CD4-positive, alpha-beta memory T cell (primary cell): ENCODE data around the gene LRRC8D. TPM values are rescaled to one million over a fixed set of nuclear protein-coding genes. Genes with fewer than 3 reads are reported as not detected.

ENCODE experiments used
- CTCF ChIA-PET: fragments of 350-600 bp; sonication (Branson Sonifier 250); formaldehyde crosslinking; loops from one replicate; lab custom pipeline; 2021; ENCODE audit warnings: inconsistent platforms; ENCODE audit not compliant: partially characterized antibody; lab: Charles Lee
- POLR2A ChIA-PET: fragments of 350-600 bp; sonication (Branson Sonifier 250); formaldehyde crosslinking; loops from one replicate; lab custom pipeline; 2021; ENCODE audit not compliant: partially characterized antibody; lab: Charles Lee
- DNase-seq, 5 donors: peaks; one replicate each; pipeline versions ENCODE4 v3.0.0 to v3.0.0-alpha.2; 2020 to 2022; ENCODE audit warnings: mixed read lengths in 1 of 5
- H3K27ac ChIP-seq: one replicate; pipeline ENCODE4 v1.7.0; 2013; ENCODE audit warnings: low read depth, low read length
- H3K27me3 ChIP-seq: 2 replicates; pipeline ENCODE4 v1.7.0; 2013; ENCODE audit warnings: mild to moderate bottlenecking, low read length, moderate library complexity; ENCODE audit not compliant: insufficient read depth
- H3K36me3 ChIP-seq: 2 replicates; pipeline ENCODE4 v1.7.0; 2013; ENCODE audit warnings: mild to moderate bottlenecking, low read length, moderate library complexity; ENCODE audit not compliant: insufficient read depth
- H3K4me1 ChIP-seq: 2 replicates; pipeline ENCODE4 v1.7.0; 2013; ENCODE audit warnings: mild to moderate bottlenecking, low read length, moderate library complexity; ENCODE audit not compliant: insufficient read depth
- H3K4me3 ChIP-seq, 2 donors: one replicate each; pipeline ENCODE4 v1.7.0; 2013; ENCODE audit warnings: low read length in 2 of 2, mild to moderate bottlenecking in 1 of 2
- H3K9me3 ChIP-seq, 2 donors: one replicate each; pipeline ENCODE4 v1.7.0; 2013; ENCODE audit warnings: low read length in 2 of 2, control low read depth in 1 of 2; ENCODE audit not compliant: control insufficient read depth in 1 of 2
- H3K27ac Mint-ChIP-seq, 7 donors: one replicate each; pipeline ENCODE4 v1.8.0; 2020 to 2021; ENCODE audit warnings: mixed read lengths in 7 of 7, mild to moderate bottlenecking in 6 of 7, inconsistent platforms in 3 of 7, moderate library complexity in 3 of 7
- H3K27me3 Mint-ChIP-seq, 2 donors: one replicate each; pipeline ENCODE4 v1.8.0; 2020 to 2021; ENCODE audit warnings: mixed read lengths in 2 of 2
- H3K36me3 Mint-ChIP-seq, 2 donors: one replicate each; pipeline ENCODE4 v1.8.0; 2020 to 2021; ENCODE audit warnings: mixed read lengths in 2 of 2, inconsistent platforms in 1 of 2, mild to moderate bottlenecking in 1 of 2
- H3K4me1 Mint-ChIP-seq, 4 donors: one replicate each; pipeline ENCODE4 v1.8.0; 2020 to 2021; ENCODE audit warnings: mixed read lengths in 4 of 4, mild to moderate bottlenecking in 1 of 4
- H3K4me3 Mint-ChIP-seq, 8 donors: one replicate each; pipeline ENCODE4 v1.8.0; 2020 to 2021; ENCODE audit warnings: mixed read lengths in 8 of 8, mild to moderate bottlenecking in 7 of 8, moderate library complexity in 6 of 8, inconsistent platforms in 3 of 8
- H3K9me3 Mint-ChIP-seq, 8 donors: one replicate each; pipeline ENCODE4 v1.8.0; 2020 to 2021; ENCODE audit warnings: mixed read lengths in 8 of 8, mild to moderate bottlenecking in 5 of 8, inconsistent platforms in 3 of 8, moderate library complexity in 1 of 8
- intact Hi-C: fragments of 100-400 bp; cut with micrococcal nuclease; formaldehyde crosslinking; loops from one replicate; pipeline ENCODE4 v1.15.1; 2023
- polyA plus RNA-seq, 2 donors: library from polyadenylated mRNA; unstranded; fragments of 300-500 nt; fragmentation: Illumina TruSeq; gene quantifications; one replicate each; pipeline ENCODE4 v1.2.3, GENCODE V29; 2021
- total RNA-seq, 2 experiments: library from RNA; stranded (reverse); gene quantifications; one replicate each; pipeline ENCODE4 v1.2.3, GENCODE V29; 2021

The LRRC8D gene
- total and polyA plus RNA-seq, 4 experiments from 2014 or later, result 56.8 to 72.7 (median 66.6) TPM

GRCh38 chr1:89832496-89833127, 11.8 kb downstream of the LRRC8D start:
- ChIA-PET CTCF (interaction anchor here (0.7 to 1.2 kb wide), 2 partner anchors 11 to 156 kb away, joined by 3 read pairs; no protein-coding TSS in a partner anchor), POLR2A (interaction anchor here (1.5 kb wide), 1 partner anchor 11 kb away, joined by 4 read pairs; no protein-coding TSS in a partner anchor)
- H3K4me3 ChIP-seq, result no peak overlapping the region
- H3K27me3 Mint-ChIP-seq, result no peaks in the 10 kb centered on the region
- no peaks in the 10 kb centered on the region for H3K4me1 ChIP-seq
- H3K4me3 Mint-ChIP-seq, result no peak overlapping the region
- no peaks in the 10 kb centered on the region for H3K9me3 ChIP-seq
- H3K27ac ChIP-seq, result no peak overlapping the region
- H3K27ac Mint-ChIP-seq, result no peak overlapping the region
- intact Hi-C loops, result no loop called here
- H3K36me3 Mint-ChIP-seq, result no peaks in the 10 kb centered on the region
- no peaks in the 10 kb centered on the region for H3K36me3 ChIP-seq
- no peaks in the 10 kb centered on the region for H3K9me3 Mint-ChIP-seq
- DNase-seq, result no peak
- no peaks in the 10 kb centered on the region for H3K27me3 ChIP-seq
- H3K4me1 Mint-ChIP-seq, result peaks cover 0 to 10% (median 6%) of the 10 kb centered on the region in 4 donors

DNA sequence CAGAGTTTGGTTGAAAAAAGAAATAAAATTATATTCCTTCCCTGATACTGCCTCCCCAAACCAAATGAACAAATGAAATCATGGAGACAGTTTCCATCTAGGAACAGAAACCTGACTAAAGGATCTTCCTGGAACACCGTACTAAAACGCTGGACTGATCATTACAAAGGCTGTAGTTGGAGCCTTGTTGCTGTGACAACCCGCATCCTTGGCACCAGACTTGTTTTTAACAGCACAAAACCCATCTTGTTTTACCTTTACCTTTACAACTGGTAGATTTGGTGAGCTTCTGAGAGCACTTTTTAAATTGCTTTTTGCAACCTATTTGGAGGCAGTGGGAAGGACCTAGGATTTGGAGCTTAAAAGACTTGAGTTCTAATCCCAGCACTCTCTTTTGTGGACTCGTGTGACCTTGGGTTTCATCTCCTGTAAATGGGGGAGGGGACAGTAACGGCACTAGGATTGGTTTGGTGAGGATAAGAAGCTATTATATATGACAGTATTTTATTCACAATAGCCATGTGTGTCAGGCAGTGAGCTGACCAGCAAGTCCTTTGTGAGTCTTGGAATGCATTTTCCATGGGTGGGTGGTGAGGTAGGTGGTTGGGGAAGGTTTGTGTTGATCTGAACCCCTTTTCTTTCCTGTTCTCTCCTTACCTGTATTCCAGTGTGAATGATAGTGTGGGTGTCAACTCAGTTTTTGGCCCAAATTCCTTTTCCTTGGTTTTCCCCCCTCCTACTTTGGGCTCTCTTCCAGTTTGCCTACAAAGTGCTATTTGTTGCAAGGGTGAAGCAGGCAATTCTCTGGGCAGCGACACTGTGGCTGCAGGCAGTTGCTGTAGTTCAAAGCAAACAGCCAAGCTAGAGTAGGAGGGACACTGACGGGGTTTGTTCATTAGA, 12.6 kb downstream of the LRRC8D start:
- Mint-ChIP-seq H3K9me3 (no peaks in the 10 kb centered on the region), H3K36me3 (no peaks in the 10 kb centered on the region), H3K27ac (peak overlapping the region in 1 of 7 donors; percentile 30), H3K4me1 (peaks cover 0 to 10% (median 6%) of the 10 kb centered on the region in 4 donors), H3K27me3 (no peaks in the 10 kb centered on the region), H3K4me3 (no peak overlapping the region)
- ChIA-PET POLR2A (interaction anchor here (0.8 to 1.5 kb wide), 2 partner anchors 10 to 199 kb away, joined by 3 to 4 read pairs; no protein-coding TSS in a partner anchor), CTCF (interaction anchor here (0.7 to 1.8 kb wide), 3 partner anchors 9 to 155 kb away, joined by 3 to 5 read pairs (median 3); no protein-coding TSS in a partner anchor)
- H3K4me3 ChIP-seq, result no peak overlapping the region
- H3K27ac ChIP-seq, result no peak overlapping the region
- H3K27me3 ChIP-seq, result no peaks in the 10 kb centered on the region
- no peaks in the 10 kb centered on the region for H3K4me1 ChIP-seq
- DNase-seq, result no peak
- H3K36me3 ChIP-seq, result no peaks in the 10 kb centered on the region
- H3K9me3 ChIP-seq, result no peaks in the 10 kb centered on the region
- intact Hi-C loops, result no loop called here

- no peak overlapping the region for H3K4me3 Mint-ChIP-seq
- POLR2A ChIA-PET, result interaction anchor here (0.8 to 1.7 kb wide), 3 partner anchors 9 to 199 kb away, joined by 3 to 6 read pairs (median 4); no protein-coding TSS in a partner anchor
- H3K27ac Mint-ChIP-seq, result no peak overlapping the region
- no peak overlapping the region for H3K4me3 ChIP-seq
- peaks cover 1 to 10% (median 7%) of the 10 kb centered on the region in 4 donors for H3K4me1 Mint-ChIP-seq
- CTCF ChIA-PET, result interaction anchor here (1.2 to 2.1 kb wide), 3 partner anchors 9 to 155 kb away, joined by 3 to 6 read pairs (median 5); no protein-coding TSS in a partner anchor
- no peaks in the 10 kb centered on the region for H3K36me3 Mint-ChIP-seq
- no peaks in the 10 kb centered on the region for H3K9me3 ChIP-seq
- no peaks in the 10 kb centered on the region for H3K36me3 ChIP-seq
- no peaks in the 10 kb centered on the region for H3K4me1 ChIP-seq
- no peaks in the 10 kb centered on the region for H3K27me3 Mint-ChIP-seq
- no peak for DNase-seq
- no peaks in the 10 kb centered on the region for H3K9me3 Mint-ChIP-seq
- no peak overlapping the region for H3K27ac ChIP-seq
- intact Hi-C loops, result no loop called here
- H3K27me3 ChIP-seq, result no peaks in the 10 kb centered on the region
These were observed 13.4 kb downstream of the LRRC8D start for GRCh38 chr1:89834083-89834704.

DNA sequence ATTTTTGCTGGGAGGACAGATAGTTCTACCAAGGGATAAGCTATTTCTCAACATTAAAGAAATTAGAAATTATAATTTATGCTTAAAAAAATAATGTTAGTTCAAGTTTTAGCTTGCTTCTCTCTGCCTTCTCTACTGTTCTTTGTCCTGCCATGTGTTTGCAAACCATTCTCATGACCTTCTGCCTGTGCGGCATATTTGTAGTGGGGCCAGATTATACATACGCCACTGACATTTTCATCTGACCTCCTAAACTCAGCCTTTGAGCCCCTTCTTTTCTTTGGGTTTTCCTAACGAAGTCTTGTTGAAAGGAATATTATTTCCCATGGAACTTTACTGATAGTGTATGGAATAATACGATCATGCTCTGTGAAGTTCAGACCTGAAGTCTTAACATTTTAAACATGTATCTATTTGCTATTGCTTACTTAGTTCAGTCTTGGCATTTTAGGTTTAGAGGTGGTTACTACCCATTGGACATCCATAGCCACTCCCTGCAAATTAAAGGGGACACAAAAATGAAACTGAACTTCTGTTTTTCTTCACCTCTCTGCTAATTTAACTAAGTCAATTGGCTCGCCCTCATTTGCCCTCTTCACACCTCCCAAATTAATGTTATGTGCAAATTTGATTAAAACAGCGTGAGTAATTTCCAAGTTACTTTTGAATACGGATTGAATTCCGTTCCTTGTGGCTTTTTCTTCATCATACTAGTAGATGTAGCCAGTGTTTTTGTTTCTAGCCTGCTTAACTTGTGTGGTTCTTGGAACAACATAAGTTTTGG, 15.6 kb downstream of the LRRC8D start:
- no peaks in the 10 kb centered on the region for H3K9me3 Mint-ChIP-seq
- CTCF ChIA-PET, result interaction anchor here (2.1 kb wide), 1 partner anchor 32 kb away, joined by 6 read pairs; no protein-coding TSS in a partner anchor

GRCh38 chr1:89837036-89837481, 16.2 kb downstream of the LRRC8D start:
- ChIA-PET POLR2A (interaction anchor here (1.0 kb wide), 1 partner anchor 15 kb away, joined by 3 read pairs; no protein-coding TSS in a partner anchor), CTCF (no interaction called here)
- Histone ChIP-seq H3K27me3 (no peaks in the 10 kb centered on the region), H3K4me3 (no peak overlapping the region), H3K27ac (no peak overlapping the region), H3K9me3 (no peaks in the 10 kb centered on the region), H3K36me3 (no peaks in the 10 kb centered on the region), H3K4me1 (no peaks in the 10 kb centered on the region)
- no peak for DNase-seq
- no peak overlapping the region for H3K4me3 Mint-ChIP-seq
- no peaks in the 10 kb centered on the region for H3K36me3 Mint-ChIP-seq
- H3K27me3 Mint-ChIP-seq, result no peaks in the 10 kb centered on the region
- intact Hi-C loops, result no loop called here
- no peak overlapping the region for H3K27ac Mint-ChIP-seq
- no peaks in the 10 kb centered on the region for H3K9me3 Mint-ChIP-seq
- peaks cover 9 to 18% (median 14%) of the 10 kb centered on the region in 4 donors for H3K4me1 Mint-ChIP-seq

More for the DNA sequence above, 15.6 kb downstream of the LRRC8D start:
- H3K4me1 Mint-ChIP-seq, result peaks cover 9 to 15% (median 13%) of the 10 kb centered on the region in 4 donors
- intact Hi-C loops, result no loop called here
- Histone ChIP-seq H3K4me1 (no peaks in the 10 kb centered on the region), H3K4me3 (no peak overlapping the region), H3K27ac (no peak overlapping the region), H3K27me3 (no peaks in the 10 kb centered on the region), H3K36me3 (no peaks in the 10 kb centered on the region), H3K9me3 (no peaks in the 10 kb centered on the region)
- peak overlapping the region in 1 of 7 donors; percentile 36 for H3K27ac Mint-ChIP-seq
- no peaks in the 10 kb centered on the region for H3K27me3 Mint-ChIP-seq
- POLR2A ChIA-PET, result interaction anchor here (1.7 kb wide), 1 partner anchor 7 kb away, joined by 6 read pairs; no protein-coding TSS in a partner anchor
- H3K4me3 Mint-ChIP-seq, result no peak overlapping the region
- H3K36me3 Mint-ChIP-seq, result no peaks in the 10 kb centered on the region
- DNase-seq, result no peak

DNA sequence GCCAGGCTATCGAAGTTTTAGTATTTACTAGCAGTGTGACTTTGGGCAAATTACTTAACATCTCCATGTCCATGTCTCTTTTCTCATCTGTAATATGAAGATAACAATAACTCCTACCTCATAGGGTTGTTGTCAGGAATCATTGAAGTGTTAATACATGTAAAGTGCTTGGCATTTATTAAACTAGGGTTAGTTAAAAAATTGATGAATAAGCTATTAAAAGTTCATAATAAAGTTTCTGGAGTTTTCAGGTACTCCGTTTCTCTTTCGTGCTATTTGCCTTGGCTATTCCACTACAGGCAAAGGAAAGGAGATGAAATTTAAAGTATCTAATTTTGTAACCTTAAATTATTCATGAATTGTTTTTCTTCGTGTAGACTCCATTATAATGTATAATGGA, 16.7 kb downstream of the LRRC8D start:
- no peak for DNase-seq
- Mint-ChIP-seq H3K27me3 (no peaks in the 10 kb centered on the region), H3K4me1 (peaks cover 9 to 23% (median 18%) of the 10 kb centered on the region in 4 donors), H3K36me3 (no peaks in the 10 kb centered on the region), H3K27ac (no peak overlapping the region), H3K9me3 (no peaks in the 10 kb centered on the region), H3K4me3 (no peak overlapping the region)
- no peak overlapping the region for H3K4me3 ChIP-seq
- H3K4me1 ChIP-seq, result peaks cover 3% of the 10 kb centered on the region
- no peaks in the 10 kb centered on the region for H3K9me3 ChIP-seq
- H3K36me3 ChIP-seq, result no peaks in the 10 kb centered on the region
- ChIA-PET POLR2A (interaction anchor here (1.0 kb wide), 1 partner anchor 16 kb away, joined by 3 read pairs; no protein-coding TSS in a partner anchor), CTCF (no interaction called here)
- H3K27me3 ChIP-seq, result no peaks in the 10 kb centered on the region
- H3K27ac ChIP-seq, result no peak overlapping the region
- intact Hi-C loops, result no loop called here
